ENCODE results near the gene GPR15LG.
A peak's percentile ranks its signal among the peaks of the same experiment; 100 is the strongest.

The GPR15LG gene

DNA sequence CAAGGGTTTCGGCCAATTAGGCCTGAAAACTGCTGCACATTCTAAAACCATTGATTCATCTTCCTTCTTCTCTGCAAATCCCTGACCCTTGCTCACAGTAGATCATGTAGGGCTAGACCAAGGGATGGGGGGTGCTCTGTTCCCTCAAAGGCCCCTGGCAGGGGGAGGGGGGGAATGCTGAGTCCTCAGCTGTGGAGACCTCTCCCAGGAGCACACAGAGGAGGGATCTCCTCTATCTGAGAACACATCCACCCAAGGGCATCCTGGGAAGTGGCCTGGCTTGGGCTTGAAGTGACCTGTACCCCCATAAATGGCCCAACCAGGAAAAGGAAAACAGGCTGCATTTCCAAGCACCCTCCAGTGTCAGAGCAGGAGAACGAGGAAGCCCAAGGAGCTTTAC, 19.7 kb downstream of the GPR15LG start:
- no peak for DNase-seq (ENCODE audit: low spot score)
- no peak for FAIRE-seq

DNA sequence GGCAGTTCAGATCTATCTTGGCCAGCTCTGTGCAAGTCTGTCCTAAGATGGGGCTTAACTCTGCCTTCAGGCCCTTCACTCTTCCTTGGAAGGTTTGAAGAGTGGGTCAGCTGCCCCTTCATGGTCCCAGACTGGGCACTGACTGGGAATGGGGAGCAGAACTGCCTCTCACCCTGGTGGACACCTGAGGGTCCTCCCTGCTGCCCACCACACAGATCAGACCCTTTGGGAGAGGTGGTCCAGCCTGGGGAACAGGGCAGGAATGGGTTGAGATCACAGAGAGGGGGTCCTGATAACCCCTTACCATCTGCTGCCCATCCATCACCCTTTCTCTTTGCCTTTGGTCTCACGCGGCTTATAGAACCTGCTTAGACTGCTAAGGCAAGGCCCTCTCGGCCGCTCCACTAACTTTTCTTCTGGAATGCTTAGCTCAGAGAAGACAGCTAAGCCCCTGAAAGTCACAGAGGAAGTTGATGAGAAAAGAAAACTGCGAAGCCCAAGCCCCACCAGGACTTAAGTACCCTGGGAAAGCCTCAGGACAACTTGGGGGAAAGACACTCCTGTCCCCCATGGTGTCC, 20.3 kb downstream of the GPR15LG start:
- DNase-seq (ENCODE audit: low spot score) (no peak), FAIRE-seq (no peak)

DNA sequence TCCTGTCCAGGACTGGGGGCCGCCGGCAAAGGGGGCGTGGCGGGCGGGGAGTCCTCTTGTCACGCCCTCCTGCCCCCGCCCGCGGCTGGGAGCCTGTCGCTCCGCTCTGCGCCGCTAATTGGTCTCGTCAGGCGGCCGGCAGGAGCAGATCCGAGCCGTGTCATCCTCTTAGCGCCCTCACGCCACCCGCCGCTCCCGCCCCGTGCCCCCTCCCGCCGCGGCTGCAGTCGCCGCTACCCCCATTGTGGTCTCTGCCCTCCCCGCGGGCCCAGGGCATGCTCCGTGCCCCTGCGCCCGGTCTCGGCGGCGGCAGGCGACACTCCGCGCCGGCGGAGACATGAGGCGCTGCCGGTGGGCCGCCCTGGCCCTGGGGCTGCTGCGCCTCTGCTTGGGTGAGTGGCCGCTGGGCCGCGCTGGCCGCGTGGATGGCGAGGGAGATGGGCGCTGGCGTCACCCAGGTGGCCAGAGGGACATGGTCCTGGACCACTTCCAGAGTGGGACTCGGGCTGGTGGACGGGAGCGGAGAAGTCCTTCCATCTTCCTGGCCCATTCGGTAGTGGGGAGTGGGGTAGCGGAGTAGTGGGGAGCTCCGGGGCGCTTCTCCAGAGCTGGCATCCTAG, 20.9 kb downstream of the GPR15LG start, which contains the start of gene CDHR1:
TSS of gene CDHR1 (plus strand) at position 114 of the 620 bp plus-strand sequence. CDS start at position 338, 224 bp downstream.
- DNase-seq (ENCODE audit: low spot score) = peak; percentile 71
- no peak for FAIRE-seq

DNA sequence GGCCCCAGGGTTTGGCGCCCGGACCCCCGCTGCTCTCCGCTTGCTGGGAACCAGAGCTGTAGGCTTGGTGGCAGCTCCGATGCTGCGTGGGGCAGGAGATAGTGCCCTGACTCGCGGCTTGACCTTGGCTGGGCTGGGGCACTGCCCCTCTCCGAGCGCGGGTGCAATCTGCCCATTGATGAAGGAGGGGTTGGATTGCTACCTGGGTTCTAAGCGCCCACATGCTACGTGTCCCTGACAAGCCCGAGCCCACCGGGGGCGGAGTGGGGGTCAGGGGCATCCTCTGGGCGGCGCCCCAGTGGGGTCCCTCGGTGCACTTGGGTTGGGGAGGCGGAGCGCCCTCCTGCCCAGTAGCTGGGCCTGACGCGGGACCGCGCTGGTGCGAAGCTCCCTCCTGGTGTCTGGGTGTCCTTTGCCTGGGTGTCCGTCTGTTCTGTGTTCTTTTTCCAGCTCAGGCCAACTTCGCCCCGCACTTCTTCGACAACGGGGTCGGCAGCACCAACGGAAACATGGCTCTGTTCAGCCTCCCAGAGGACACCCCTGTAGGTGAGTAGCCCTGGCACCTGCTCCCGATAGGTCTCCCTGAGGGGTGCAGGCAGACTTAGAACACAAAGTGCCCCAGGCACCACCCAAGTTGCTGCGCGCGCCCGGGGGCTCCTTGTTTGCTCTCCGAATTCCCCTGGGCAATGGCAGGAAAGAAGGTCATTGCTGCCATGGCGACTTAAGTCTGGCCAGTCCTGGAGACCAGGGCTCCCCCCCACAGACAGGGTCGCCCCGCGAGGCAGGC, 21.6 kb downstream of the GPR15LG start:
- DNase-seq (ENCODE audit: low spot score) (no peak), FAIRE-seq (no peak)

DNA sequence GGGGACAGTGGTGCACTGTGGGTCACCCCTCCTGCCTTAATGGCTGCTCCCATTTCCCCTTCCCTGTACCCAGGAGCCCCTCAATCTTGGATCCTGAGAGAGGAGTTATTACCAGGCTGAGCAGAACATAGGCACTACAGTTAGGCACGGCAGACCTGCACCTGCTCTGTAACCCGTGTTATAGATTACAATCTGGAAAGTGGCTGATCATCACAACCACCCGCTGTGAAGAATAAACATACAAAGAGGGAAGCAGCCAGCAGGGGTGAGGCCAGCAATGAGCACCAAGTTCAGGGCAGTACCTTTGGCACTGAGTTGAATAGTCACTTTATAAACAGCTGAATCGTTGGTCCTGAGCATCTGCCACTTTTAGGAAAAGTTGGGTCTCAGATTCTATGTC, 22.5 kb downstream of the GPR15LG start:
- DNase-seq (ENCODE audit: low spot score) = no peak
- no peak for FAIRE-seq

DNA sequence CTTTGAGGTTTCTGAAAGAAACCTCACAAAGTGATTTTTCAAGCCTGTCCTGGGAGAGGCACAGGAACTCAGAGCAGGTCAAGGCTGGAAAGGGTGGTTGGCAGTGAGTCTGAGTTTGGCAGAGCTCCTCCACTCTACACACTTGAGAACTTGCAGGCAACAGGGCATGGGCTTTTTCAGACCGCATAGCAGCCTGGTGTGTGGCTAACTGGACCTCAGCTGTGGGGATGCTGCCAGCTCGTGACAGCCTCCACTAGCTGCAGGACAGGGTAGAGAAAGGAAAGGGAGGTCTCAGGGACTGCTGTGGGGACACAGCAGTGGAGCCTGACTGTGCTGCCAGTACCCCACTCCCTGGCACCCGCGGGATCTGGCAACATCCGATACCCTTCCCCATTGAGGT, 23.3 kb downstream of the GPR15LG start:
- FAIRE-seq = no peak
- DNase-seq (ENCODE audit: low spot score) = no peak

DNA sequence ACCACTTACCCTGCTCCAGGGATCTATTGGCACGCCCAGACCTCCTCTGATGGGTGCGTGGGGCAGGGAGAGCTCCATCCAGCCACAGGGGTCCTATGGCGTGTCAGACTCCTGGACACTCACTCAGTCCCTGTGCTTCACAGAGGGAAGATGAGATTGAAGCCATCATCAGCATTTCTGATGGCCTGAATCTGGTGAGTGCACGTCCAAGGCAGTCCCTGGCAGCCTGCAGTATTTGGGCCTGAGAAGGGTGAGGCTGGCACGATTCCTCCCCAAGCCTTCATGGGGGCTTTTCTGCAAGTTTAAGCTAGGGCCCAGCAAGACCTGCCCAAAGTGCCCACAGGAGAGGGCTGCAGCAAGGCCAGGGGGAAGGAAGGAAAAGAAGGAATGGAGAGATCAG, 24.0 kb downstream of the GPR15LG start:
- no peak for FAIRE-seq
- no peak for DNase-seq (ENCODE audit: low spot score)

DNA sequence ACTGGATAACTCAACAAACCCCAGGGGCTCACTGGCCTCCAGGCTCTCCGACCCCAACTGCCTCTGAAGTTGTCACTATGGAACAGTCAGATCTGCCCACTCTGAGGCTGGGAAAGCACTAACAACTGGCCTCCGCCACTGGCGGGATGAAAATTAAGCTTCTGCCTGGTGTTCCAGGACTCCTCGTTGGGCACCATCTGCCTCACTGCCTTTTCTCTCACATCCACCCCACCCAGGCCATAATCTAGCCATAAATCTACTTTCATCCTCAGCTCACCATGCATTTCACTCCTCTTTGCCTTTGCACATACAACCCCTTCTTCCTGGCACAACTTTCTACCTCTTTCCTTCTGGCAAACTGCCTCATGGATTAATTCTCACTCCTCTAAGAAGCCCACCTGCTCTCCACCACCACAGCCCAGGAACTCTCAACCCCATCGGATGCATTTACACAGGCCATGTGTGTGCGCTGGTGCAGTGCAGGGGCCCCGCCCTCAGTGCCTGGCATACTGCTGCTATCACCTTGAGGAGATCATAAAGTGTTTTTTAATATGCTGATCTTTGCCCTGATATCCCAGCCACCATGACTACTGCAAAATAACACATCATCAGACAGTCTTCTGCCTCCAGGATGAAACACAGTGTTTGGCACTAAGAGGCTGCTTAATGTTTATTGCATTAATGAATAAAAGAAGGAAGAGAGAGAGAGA, 24.8 kb downstream of the GPR15LG start:
- DNase-seq (ENCODE audit: low spot score) = no peak
- no peak for FAIRE-seq

DNA sequence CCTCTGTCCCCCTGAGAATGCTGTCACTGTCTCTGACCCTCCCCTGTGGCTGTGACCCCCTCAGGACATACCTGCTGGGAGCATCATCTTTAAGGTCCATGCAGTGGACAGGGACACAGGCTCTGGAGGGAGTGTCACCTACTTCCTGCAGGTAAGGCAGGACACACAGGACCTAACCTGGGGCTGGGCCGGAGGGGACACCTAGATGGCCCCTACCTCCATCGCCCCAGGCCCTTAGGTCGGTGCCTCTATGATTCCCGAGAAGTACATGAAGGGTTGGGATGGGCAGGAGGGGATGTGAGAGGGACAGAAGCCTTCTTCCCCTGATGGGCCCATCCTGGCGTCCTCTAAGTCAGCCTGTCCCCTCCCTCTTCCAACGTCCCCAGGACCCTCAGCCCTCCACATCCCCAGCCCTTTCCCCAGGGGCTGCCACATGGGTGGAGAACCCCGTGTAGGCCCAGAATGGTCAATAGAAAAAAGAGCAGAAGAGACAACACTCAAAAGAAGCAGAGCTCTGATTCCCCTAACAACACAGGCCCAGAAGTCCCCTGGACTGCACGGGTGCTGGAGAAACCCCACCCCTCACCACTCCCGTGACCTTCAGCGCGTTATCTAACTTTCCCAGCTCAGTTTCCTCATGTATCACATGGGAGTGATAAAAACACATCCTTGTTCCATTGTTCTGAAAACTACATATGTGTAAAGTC, 27.1 kb downstream of the GPR15LG start:
- no peak for FAIRE-seq
- no peak for DNase-seq (ENCODE audit: low spot score)

DNA sequence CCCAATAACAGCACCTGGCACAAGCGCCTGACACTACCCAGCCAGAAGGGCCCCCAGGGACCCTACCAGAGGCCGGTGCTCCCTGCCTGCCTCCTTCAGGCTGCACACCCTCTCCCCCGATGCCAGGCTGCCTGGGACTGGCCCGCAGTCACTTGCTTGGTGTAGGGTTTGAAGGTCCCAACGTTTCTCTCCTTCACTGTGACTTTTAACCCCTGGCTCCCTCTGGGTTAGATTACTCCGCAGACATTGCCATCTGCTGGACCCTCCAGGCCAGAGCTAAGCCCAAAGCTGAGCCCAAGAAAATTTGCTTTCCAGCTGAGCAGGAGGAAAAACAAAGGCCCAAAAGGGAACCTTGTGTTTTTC, 27.6 kb downstream of the GPR15LG start:
- no peak for FAIRE-seq

DNA sequence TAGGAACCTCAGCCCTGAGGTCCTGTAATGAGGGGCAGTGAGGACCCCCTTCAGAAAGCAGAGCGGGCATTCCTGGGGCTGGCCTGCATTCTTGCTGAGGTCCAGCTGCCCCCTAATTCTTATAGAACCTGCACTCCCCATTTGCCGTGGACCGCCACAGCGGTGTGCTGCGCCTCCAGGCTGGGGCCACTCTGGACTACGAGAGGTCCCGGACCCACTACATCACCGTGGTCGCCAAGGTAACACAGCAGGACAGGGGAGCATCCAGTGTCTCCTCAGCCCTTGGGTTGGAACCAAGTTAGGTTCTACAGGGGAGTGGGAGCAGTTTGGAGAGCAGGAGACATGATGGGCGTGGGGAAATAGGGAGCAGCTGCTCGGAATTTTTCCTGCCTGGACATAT, 28.1 kb downstream of the GPR15LG start:
- DNase-seq (ENCODE audit: low spot score) = no peak
- FAIRE-seq = no peak

More for the DNA sequence above, 27.6 kb downstream of the GPR15LG start:
- no peak for DNase-seq (ENCODE audit: low spot score)

DNA sequence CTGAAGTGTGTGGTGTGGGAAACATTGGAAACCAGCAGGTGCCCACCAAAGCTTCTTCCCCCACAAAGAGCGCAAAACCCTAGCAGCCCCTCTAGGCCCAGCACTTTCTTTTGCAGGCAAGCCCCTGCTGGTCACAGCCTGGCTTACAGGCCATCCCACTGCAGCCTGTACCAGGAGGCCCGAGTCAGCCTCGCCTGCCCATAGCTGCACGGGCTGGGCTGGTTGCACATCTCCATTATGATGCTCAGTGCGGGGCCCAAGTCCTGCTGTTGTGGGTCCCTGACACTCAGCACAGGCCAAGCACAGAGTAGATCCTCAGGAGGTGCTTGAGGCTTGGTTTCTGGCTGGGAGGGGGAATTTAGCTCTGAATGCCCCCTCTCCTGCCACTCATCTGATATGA, 28.7 kb downstream of the GPR15LG start:
- DNase-seq (ENCODE audit: low spot score) (no peak), FAIRE-seq (no peak)

DNA sequence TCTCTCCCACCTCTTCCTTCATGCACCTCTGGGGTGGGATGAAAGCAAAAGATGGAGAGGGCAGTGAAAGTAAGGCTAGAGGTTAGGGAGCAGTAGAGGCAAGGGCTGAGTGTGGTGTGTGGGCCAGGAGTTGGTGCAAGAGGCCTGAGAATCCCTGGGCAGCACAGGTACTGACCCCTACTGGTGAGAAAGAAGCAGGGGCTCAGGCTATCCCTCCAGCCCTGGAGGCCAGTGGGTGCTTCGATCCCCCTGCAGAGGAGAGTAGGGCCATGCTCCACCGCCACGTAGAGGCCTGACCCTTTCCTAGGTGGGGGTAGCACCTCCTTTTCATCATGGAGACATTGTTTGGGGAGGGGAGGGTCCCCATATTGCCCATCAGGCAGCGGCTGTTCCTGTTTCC, 30.5 kb downstream of the GPR15LG start:
- DNase-seq (ENCODE audit: low spot score) = peak; percentile 30
- FAIRE-seq = no peak

DNA sequence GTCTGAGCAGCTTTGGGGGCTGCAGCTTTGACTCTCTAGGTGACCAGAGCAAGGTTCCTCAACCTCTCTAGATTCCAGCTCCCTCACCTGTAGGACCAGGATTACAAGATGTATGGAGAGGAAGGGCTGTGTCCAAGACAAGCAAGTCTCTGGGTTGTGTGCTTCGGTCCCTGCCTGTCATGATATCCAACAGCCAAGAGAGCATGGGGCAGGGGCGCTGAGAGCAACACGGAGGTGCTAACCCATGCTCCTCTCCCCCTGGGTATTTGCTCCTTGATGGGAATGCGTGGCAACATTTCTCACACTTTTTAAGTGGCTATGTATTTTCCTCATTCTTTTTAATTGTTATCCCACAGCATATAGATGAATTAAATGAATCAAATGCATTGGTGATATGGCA, 31.0 kb downstream of the GPR15LG start:
- FAIRE-seq = no peak
- DNase-seq (ENCODE audit: low spot score) = no peak

DNA sequence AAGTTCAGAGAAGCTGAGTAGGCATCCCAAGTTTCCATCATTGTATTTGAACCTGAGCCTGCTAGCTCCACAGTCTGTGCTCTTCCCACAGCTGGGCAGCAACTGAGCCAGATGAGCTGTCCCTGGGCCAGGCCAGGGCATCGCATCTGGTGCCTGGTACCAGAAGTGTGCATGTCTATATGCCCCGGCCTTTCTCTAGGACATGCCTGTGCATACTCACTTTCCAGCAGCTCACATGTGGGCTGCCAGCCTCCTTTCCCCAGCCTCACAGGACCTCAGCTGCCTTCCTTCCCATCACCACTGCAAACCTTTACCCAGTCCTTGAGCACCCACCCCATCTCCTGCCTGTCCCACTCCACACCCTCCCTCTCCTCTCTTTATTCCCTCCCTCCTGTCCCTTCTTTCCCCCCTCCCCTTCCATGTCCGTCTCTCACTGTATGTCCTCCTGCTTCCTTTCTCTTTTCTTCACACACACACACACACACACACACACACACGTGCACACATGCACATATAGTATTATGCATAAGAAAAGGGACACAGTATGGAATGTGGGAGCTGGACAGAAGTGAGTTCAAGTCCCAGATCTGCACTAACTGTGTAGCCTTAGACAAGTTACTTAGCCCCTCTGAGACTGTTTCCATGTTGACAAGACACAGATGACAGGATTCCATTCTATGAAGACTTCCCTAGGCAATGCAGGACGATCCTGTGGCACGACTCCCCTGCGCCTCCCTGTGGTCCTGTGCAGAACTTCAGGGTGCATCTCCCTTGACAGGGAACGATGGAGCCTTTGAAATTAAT, 31.6 kb downstream of the GPR15LG start:
- DNase-seq (ENCODE audit: low spot score) = peak; percentile 55
- peak; percentile 59 for FAIRE-seq

DNA sequence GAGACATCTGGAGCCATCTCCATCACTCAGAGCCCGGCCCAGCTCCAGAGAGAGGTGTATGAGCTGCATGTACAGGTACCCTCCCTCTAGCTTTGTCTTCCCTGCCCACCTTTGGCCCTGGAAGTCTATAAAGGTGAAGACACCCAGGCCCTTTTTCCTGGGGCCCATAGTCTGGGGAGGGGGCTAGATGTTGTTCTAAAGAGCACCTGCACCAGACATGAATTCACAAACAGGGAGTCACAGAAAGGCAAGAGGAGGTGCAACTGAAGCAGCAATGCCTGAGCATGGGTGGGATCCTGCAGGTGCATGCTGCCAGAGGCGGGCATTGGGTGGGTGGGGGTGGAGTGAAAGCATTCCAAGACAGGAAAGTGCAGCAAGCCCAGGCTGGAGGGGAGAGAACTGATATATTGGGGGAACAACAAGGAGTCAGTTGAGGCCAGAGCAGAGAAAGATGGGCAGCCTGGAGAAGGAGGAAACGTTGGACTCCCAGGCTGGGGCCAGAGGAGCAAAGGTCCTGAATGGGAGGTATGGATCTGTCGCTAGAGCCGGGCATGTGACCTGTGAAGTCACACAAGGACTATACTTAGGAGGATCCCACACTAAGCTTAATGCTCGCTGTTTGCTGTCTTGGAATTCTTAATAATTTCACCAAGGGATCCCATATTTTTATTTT, 32.4 kb downstream of the GPR15LG start:
- no peak for DNase-seq (ENCODE audit: low spot score)
- no peak for FAIRE-seq

DNA sequence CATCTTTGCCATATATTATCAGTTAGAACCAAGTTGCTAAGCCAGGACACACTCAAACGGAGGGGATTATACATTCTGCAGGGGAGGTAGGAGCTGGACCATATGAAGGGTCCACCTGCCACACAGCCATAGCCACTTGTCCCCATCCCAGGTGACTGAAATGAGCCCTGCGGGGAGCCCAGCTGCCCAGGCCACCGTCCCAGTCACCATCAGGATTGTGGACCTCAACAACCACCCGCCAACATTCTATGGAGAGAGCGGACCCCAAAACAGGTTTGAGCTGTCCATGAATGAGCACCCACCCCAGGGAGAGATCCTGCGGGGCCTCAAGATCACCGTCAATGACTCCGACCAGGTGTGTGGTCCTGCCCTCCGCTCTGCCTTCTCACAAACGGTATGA, 34.4 kb downstream of the GPR15LG start:
- no peak for DNase-seq (ENCODE audit: low spot score)
- FAIRE-seq = no peak

DNA sequence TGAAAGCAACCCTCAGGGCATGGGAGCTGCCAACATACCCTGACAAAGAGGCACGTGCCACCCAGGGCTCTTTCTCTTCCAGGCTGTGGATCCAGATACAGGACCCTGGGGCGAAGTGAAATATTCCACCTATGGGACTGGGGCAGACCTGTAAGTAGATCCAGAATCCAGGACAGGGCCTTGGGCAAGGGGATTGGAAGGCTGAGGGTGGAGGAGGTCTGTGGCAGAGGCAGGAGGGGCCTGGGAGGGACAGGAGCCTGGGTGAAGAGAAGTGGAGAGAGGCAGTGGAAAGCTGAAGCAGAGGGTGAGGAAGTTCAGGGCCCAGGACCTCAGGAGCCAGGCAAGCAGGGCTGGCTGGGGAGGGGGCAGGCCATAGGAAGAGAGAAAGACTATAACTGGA, 38.0 kb downstream of the GPR15LG start:
- FAIRE-seq = no peak
- DNase-seq (ENCODE audit: low spot score) = no peak

DNA sequence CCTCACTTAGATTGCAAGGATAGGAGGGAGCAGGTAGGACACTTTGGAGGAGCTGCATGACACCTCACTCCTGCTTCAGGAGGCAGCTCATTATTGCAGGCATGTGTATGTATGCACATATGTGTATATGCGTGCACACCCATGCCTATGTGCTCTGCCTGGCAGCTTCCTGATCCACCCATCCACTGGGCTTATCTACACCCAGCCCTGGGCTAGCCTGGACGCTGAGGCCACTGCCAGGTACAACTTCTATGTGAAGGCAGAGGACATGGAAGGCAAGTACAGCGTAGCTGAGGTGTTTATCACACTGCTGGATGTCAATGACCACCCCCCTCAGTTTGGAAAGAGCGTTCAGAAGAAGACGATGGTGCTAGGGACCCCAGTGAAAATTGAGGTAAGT, 38.4 kb downstream of the GPR15LG start:
- DNase-seq (ENCODE audit: low spot score) (no peak), FAIRE-seq (peak; percentile 9)

DNA sequence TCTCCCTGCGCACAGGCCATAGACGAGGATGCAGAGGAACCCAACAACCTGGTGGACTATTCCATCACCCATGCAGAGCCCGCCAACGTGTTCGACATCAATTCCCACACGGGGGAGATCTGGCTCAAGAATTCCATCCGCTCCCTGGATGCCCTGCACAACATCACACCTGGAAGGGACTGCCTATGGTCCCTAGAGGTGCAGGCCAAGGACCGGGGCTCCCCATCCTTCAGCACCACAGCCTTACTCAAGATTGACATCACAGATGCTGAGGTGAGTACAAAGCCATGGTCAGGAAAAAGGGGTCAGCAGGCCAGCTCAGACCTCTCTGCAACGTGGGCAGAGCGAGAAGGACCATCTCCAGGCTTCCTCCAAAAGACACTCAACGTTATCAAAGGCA, 39.5 kb downstream of the GPR15LG start:
- DNase-seq (ENCODE audit: low spot score) (no peak), FAIRE-seq (no peak)

Data from urothelium cell line (cell line).